Measurements from ENCODE around the gene TM9SF4.

The TM9SF4 gene

GRCh38 chr20:32153156-32153665 is 43.7 kb downstream of the TM9SF4 start:
- Histone ChIP-seq H3K18ac (ENCODE audit: low read depth in 1 of 2, low read length in 2 of 2) (no peak overlapping the region), H3K23ac (ENCODE audit: low read length in 2 of 2) (no peak overlapping the region), H3K27me3 (ENCODE audit: control insufficient read depth in 1 of 2, insufficient read depth in 1 of 2, low read length in 2 of 2) (no peaks in the 10 kb centered on the region), H2BK5ac (ENCODE audit: low read depth, low read length, poor library complexity, severe bottlenecking) (no peak overlapping the region), H2AFZ (ENCODE audit: low read depth, low read length) (no peak overlapping the region), H2BK120ac (ENCODE audit: low read depth, low read length) (no peak overlapping the region), H3K4me3 (ENCODE audit: insufficient read depth in 1 of 2, low read depth in 1 of 2, low read length in 2 of 2) (no peak overlapping the region), H4K91ac (ENCODE audit: low read length) (no peak overlapping the region), H2BK12ac (ENCODE audit: low read length in 2 of 2) (no peak overlapping the region), H3K4me2 (ENCODE audit: low read length, poor library complexity, severe bottlenecking) (no peak overlapping the region), H3K4ac (ENCODE audit: low read depth in 1 of 2, low read length in 2 of 2) (no peak overlapping the region), H3K36me3 (ENCODE audit: control insufficient read depth in 1 of 2, insufficient read depth in 2 of 2, low read depth in 1 of 2, low read length in 2 of 2) (peaks cover 63 to 72% of the 10 kb centered on the region in 2 experiments), H3K79me1 (replicated peaks; ENCODE audit: low read length, poor library complexity, severe bottlenecking) (peaks cover 24% of the 10 kb centered on the region), H3K4me1 (ENCODE audit: control insufficient read depth, insufficient read depth, low read depth, low read length) (peaks cover 17% of the 10 kb centered on the region), H3K9ac (ENCODE audit: low read length) (no peak overlapping the region), H2BK15ac (ENCODE audit: low read depth, poor library complexity, severe bottlenecking) (no peak overlapping the region), H3K9me3 (ENCODE audit: control insufficient read depth, low read length) (no peaks in the 10 kb centered on the region), H4K8ac (ENCODE audit: low read length) (no peak overlapping the region), H3K27ac (ENCODE audit: low read length, poor library complexity, severe bottlenecking) (no peak overlapping the region), H3K14ac (ENCODE audit: low read length in 2 of 2) (no peak overlapping the region), H2AK5ac (ENCODE audit: low read length, severe bottlenecking) (no peak overlapping the region)
- DNase-seq = no peak
- 98% methylated on average over 4 of the region's 4 CpGs for WGBS

- no peaks in the 10 kb centered on the region for H3K27me3 ChIP-seq (ENCODE audit: control insufficient read depth in 1 of 2, insufficient read depth in 1 of 2, low read length in 2 of 2)
- no peak overlapping the region for H3K4ac ChIP-seq (ENCODE audit: low read depth in 1 of 2, low read length in 2 of 2)
- H2BK15ac ChIP-seq (ENCODE audit: low read depth, poor library complexity, severe bottlenecking) = no peak overlapping the region
- no peak overlapping the region for H4K91ac ChIP-seq (ENCODE audit: low read length)
- H3K18ac ChIP-seq (ENCODE audit: low read depth in 1 of 2, low read length in 2 of 2) = no peak overlapping the region
- no peak overlapping the region for H3K27ac ChIP-seq (ENCODE audit: low read length, poor library complexity, severe bottlenecking)
- H2AK5ac ChIP-seq (ENCODE audit: low read length, severe bottlenecking) = no peak overlapping the region
- H4K8ac ChIP-seq (ENCODE audit: low read length) = no peak overlapping the region
- peaks cover 27% of the 10 kb centered on the region for H3K79me1 ChIP-seq (replicated peaks; ENCODE audit: low read length, poor library complexity, severe bottlenecking)
- no peak overlapping the region for H2BK5ac ChIP-seq (ENCODE audit: low read depth, low read length, poor library complexity, severe bottlenecking)
- no peaks in the 10 kb centered on the region for H3K9me3 ChIP-seq (ENCODE audit: control insufficient read depth, low read length)
- H3K9ac ChIP-seq (ENCODE audit: low read length) = no peak overlapping the region
- peaks cover 64 to 77% of the 10 kb centered on the region in 2 experiments for H3K36me3 ChIP-seq (ENCODE audit: control insufficient read depth in 1 of 2, insufficient read depth in 2 of 2, low read depth in 1 of 2, low read length in 2 of 2)
- DNase-seq = no peak
- H3K4me2 ChIP-seq (ENCODE audit: low read length, poor library complexity, severe bottlenecking) = no peak overlapping the region
- H3K14ac ChIP-seq (ENCODE audit: low read length in 2 of 2) = no peak overlapping the region
- WGBS = 99% methylated on average over 5 of the region's 5 CpGs
- H3K4me1 ChIP-seq (ENCODE audit: control insufficient read depth, insufficient read depth, low read depth, low read length) = peaks cover 17% of the 10 kb centered on the region
- no peak overlapping the region for H2BK120ac ChIP-seq (ENCODE audit: low read depth, low read length)
- H3K4me3 ChIP-seq (ENCODE audit: insufficient read depth in 1 of 2, low read depth in 1 of 2, low read length in 2 of 2) = no peak overlapping the region
- H2AFZ ChIP-seq (ENCODE audit: low read depth, low read length) = no peak overlapping the region
- no peak overlapping the region for H2BK12ac ChIP-seq (ENCODE audit: low read length in 2 of 2)
- no peak overlapping the region for H3K23ac ChIP-seq (ENCODE audit: low read length in 2 of 2)
Measured at GRCh38 chr20:32153771-32154170, 44.3 kb downstream of the TM9SF4 start.

GRCh38 chr20:32155017-32155981 is 45.8 kb downstream of the TM9SF4 start:
- Histone ChIP-seq H3K14ac (ENCODE audit: low read length in 2 of 2) (no peak overlapping the region), H3K9ac (ENCODE audit: low read length) (peak overlapping the region; percentile 16), H3K27ac (ENCODE audit: low read length, poor library complexity, severe bottlenecking) (peak overlapping the region; percentile 7), H3K27me3 (ENCODE audit: control insufficient read depth in 1 of 2, insufficient read depth in 1 of 2, low read length in 2 of 2) (no peaks in the 10 kb centered on the region), H2BK120ac (ENCODE audit: low read depth, low read length) (no peak overlapping the region), H2AFZ (ENCODE audit: low read depth, low read length) (no peak overlapping the region), H3K23ac (ENCODE audit: low read length in 2 of 2) (no peak overlapping the region), H2BK5ac (ENCODE audit: low read depth, low read length, poor library complexity, severe bottlenecking) (peak overlapping the region; percentile 21), H3K4me3 (ENCODE audit: insufficient read depth in 1 of 2, low read depth in 1 of 2, low read length in 2 of 2) (no peak overlapping the region), H4K8ac (ENCODE audit: low read length) (peak overlapping the region; percentile 22), H2BK12ac (ENCODE audit: low read length in 2 of 2) (peak overlapping the region in 1 of 2 experiments; percentile 4), H3K79me1 (replicated peaks; ENCODE audit: low read length, poor library complexity, severe bottlenecking) (peaks cover 24% of the 10 kb centered on the region), H3K4ac (ENCODE audit: low read depth in 1 of 2, low read length in 2 of 2) (no peak overlapping the region), H4K91ac (ENCODE audit: low read length) (no peak overlapping the region), H3K18ac (ENCODE audit: low read depth in 1 of 2, low read length in 2 of 2) (peak overlapping the region in 1 of 2 experiments; percentile 11), H3K36me3 (ENCODE audit: control insufficient read depth in 1 of 2, insufficient read depth in 2 of 2, low read depth in 1 of 2, low read length in 2 of 2) (peaks cover 64 to 82% of the 10 kb centered on the region in 2 experiments), H3K4me1 (ENCODE audit: control insufficient read depth, insufficient read depth, low read depth, low read length) (peaks cover 14% of the 10 kb centered on the region), H2AK5ac (ENCODE audit: low read length, severe bottlenecking) (no peak overlapping the region), H2BK15ac (ENCODE audit: low read depth, poor library complexity, severe bottlenecking) (no peak overlapping the region), H3K4me2 (ENCODE audit: low read length, poor library complexity, severe bottlenecking) (no peak overlapping the region), H3K9me3 (ENCODE audit: control insufficient read depth, low read length) (no peaks in the 10 kb centered on the region)
- 63% methylated on average over 11 of the region's 11 CpGs for WGBS
- peak; percentile 92 for DNase-seq

GRCh38 chr20:32157611-32158010 is 48.1 kb downstream of the TM9SF4 start:
- Histone ChIP-seq H2AK5ac (ENCODE audit: low read length, severe bottlenecking) (no peak overlapping the region), H2BK15ac (ENCODE audit: low read depth, poor library complexity, severe bottlenecking) (no peak overlapping the region), H3K9ac (ENCODE audit: low read length) (no peak overlapping the region), H3K27me3 (ENCODE audit: control insufficient read depth in 1 of 2, insufficient read depth in 1 of 2, low read length in 2 of 2) (no peaks in the 10 kb centered on the region), H3K4me1 (ENCODE audit: control insufficient read depth, insufficient read depth, low read depth, low read length) (peaks cover 14% of the 10 kb centered on the region), H3K9me3 (ENCODE audit: control insufficient read depth, low read length) (no peaks in the 10 kb centered on the region), H2BK12ac (ENCODE audit: low read length in 2 of 2) (no peak overlapping the region), H3K23ac (ENCODE audit: low read length in 2 of 2) (no peak overlapping the region), H3K79me1 (replicated peaks; ENCODE audit: low read length, poor library complexity, severe bottlenecking) (peaks cover 17% of the 10 kb centered on the region), H2BK120ac (ENCODE audit: low read depth, low read length) (no peak overlapping the region), H3K4me2 (ENCODE audit: low read length, poor library complexity, severe bottlenecking) (no peak overlapping the region), H3K4me3 (ENCODE audit: insufficient read depth in 1 of 2, low read depth in 1 of 2, low read length in 2 of 2) (no peak overlapping the region), H4K8ac (ENCODE audit: low read length) (no peak overlapping the region), H2BK5ac (ENCODE audit: low read depth, low read length, poor library complexity, severe bottlenecking) (no peak overlapping the region), H3K36me3 (ENCODE audit: control insufficient read depth in 1 of 2, insufficient read depth in 2 of 2, low read depth in 1 of 2, low read length in 2 of 2) (peaks cover 67 to 76% of the 10 kb centered on the region in 2 experiments), H3K27ac (ENCODE audit: low read length, poor library complexity, severe bottlenecking) (no peak overlapping the region), H3K18ac (ENCODE audit: low read depth in 1 of 2, low read length in 2 of 2) (no peak overlapping the region), H3K4ac (ENCODE audit: low read depth in 1 of 2, low read length in 2 of 2) (no peak overlapping the region), H4K91ac (ENCODE audit: low read length) (no peak overlapping the region), H3K14ac (ENCODE audit: low read length in 2 of 2) (no peak overlapping the region), H2AFZ (ENCODE audit: low read depth, low read length) (no peak overlapping the region)
- WGBS = 98% methylated on average over 14 of the region's 14 CpGs
- no peak for DNase-seq

All from mesenchymal stem cell (in vitro differentiated cells and primary cell).